Upper lobe of left lung (tissue), 4 donors: ENCODE data around the gene HIRA.

Source experiments
- POLR2A ChIP-seq, 4 donors: fragments of 450-650 bp; IDR thresholded peaks; one replicate each; pipeline ENCODE4 v1.5.1; 2016 to 2017; ENCODE audit warnings: antibody characterized with exemption in 4 of 4, mild to moderate bottlenecking in 2 of 4
- TF ChIP-seq, protein P1 (sequence below), 6 experiments: fragments of 450-650 bp in 4 of 6; fragments of 200-600 bp in 2 of 6; sonication (generic) in 2 of 6; IDR thresholded peaks; one replicate each; pipeline ENCODE4 v1.5.1; 2016 to 2019; ENCODE audit warnings: antibody characterized with exemption in 6 of 6

DNA sequence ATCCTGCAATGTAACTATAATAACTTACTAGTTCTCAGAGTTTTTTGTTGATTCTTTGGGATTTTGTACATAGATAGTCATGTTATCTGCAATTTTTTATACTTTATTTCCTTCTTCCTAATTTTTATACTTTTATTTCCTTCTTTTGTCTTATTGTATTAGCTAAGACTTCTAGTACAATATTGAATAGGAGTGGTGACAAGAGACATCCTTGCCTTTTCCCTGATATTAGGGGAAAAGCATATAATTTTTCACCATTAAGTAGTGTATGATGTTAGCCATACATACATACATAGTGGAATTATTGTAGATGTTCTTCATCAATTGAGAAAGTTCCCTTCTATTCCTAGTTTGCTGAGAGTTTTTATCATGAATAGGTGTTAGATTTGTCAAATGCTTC, 112.3 kb downstream of the HIRA start:
- TF ChIP-seq, protein P1, sequence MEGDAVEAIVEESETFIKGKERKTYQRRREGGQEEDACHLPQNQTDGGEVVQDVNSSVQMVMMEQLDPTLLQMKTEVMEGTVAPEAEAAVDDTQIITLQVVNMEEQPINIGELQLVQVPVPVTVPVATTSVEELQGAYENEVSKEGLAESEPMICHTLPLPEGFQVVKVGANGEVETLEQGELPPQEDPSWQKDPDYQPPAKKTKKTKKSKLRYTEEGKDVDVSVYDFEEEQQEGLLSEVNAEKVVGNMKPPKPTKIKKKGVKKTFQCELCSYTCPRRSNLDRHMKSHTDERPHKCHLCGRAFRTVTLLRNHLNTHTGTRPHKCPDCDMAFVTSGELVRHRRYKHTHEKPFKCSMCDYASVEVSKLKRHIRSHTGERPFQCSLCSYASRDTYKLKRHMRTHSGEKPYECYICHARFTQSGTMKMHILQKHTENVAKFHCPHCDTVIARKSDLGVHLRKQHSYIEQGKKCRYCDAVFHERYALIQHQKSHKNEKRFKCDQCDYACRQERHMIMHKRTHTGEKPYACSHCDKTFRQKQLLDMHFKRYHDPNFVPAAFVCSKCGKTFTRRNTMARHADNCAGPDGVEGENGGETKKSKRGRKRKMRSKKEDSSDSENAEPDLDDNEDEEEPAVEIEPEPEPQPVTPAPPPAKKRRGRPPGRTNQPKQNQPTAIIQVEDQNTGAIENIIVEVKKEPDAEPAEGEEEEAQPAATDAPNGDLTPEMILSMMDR (IDR thresholded peaks at IDR 0.05): no peak
- no peak for TF ChIP-seq POLR2A (IDR thresholded peaks at IDR 0.05)
